IPS-20b (cell line): ENCODE data around the gene ZCWPW1.
"Not testable (repeated sequence)": the region's sequence is repeated elsewhere in the genome, so short reads cannot be mapped to it uniquely, and the experiment has no call there.

Source experiments
- H3K27ac ChIP-seq: one replicate; pipeline ENCODE4 v1.5.1; 2013; ENCODE audit warnings: low read length
- H3K27me3 ChIP-seq: 2 replicates; pipeline ENCODE4 v1.6.1; 2013; ENCODE audit warnings: mild to moderate bottlenecking, low read length, inconsistent platforms; ENCODE audit not compliant: insufficient read depth
- H3K36me3 ChIP-seq: 2 replicates; pipeline ENCODE4 v1.6.1; 2013; ENCODE audit warnings: low read depth, mild to moderate bottlenecking, inconsistent platforms, low read length, moderate library complexity; ENCODE audit not compliant: insufficient read depth
- H3K4me1 ChIP-seq: 2 replicates; pipeline ENCODE4 v1.6.1; 2013; ENCODE audit warnings: mild to moderate bottlenecking, control low read depth, inconsistent platforms, low read length, moderate library complexity; ENCODE audit not compliant: insufficient read depth
- H3K4me3 ChIP-seq: 2 replicates; pipeline ENCODE4 v1.5.1; 2013; ENCODE audit warnings: mild to moderate bottlenecking, low read length, inconsistent platforms
- H3K9ac ChIP-seq: 2 replicates; pipeline ENCODE4 v1.6.1; 2013; ENCODE audit warnings: low read depth, mild to moderate bottlenecking, inconsistent platforms, low read length, moderate library complexity
- H3K9me3 ChIP-seq: 2 replicates; pipeline ENCODE4 v1.6.1; 2013; ENCODE audit warnings: mild to moderate bottlenecking, low read depth, low read length, inconsistent platforms; ENCODE audit not compliant: insufficient read depth

The ZCWPW1 gene

GRCh38 chr7:100449190-100449795 lies 20.8 kb upstream of the ZCWPW1 start:
- Histone ChIP-seq H3K27ac (no peak overlapping the region), H3K9me3 (no peaks in the 10 kb centered on the region), H3K27me3 (no peaks in the 10 kb centered on the region), H3K4me3 (no peak overlapping the region), H3K9ac (no peak overlapping the region), H3K4me1 (no peaks in the 10 kb centered on the region), H3K36me3 (no peaks in the 10 kb centered on the region)

DNA sequence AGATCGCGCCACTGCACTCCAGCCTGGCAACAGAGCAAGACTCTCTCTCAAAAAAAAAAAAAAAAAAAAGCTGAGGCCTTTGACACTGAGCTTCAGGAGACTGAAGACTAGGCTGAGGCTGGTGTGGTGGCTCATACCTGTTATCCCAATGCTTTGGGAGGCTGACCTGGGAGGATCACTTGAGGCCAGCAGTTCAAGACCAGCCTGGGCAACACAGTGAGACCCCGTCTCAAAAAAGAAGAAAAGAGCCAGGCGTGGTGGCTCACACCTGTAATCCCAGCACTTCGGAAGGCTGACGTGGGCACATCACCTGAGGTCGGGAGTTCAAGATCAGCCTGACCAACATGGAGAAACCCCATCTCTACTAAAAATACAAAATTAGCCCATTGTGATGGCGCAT lies 18.9 kb upstream of the ZCWPW1 start:
- H3K9me3 ChIP-seq, H3K27ac ChIP-seq, H3K9ac ChIP-seq, H3K36me3 ChIP-seq, H3K27me3 ChIP-seq, H3K4me1 ChIP-seq, H3K4me3 ChIP-seq: not testable (repeated sequence)

- Histone ChIP-seq H3K9ac (no peak overlapping the region), H3K4me3 (no peak overlapping the region), H3K27ac (no peak overlapping the region), H3K27me3 (no peaks in the 10 kb centered on the region), H3K4me1 (no peaks in the 10 kb centered on the region), H3K36me3 (no peaks in the 10 kb centered on the region), H3K9me3 (no peaks in the 10 kb centered on the region)
Measured at GRCh38 chr7:100446040-100446439, 17.5 kb upstream of the ZCWPW1 start.

GRCh38 chr7:100444311-100445278 lies 16.1 kb upstream of the ZCWPW1 start:
- no peak overlapping the region for H3K27ac ChIP-seq
- no peak overlapping the region; the same call in 1 of the 2 replicates for H3K9ac ChIP-seq
- no peak overlapping the region for H3K4me3 ChIP-seq
- no peaks in the 10 kb centered on the region for H3K27me3 ChIP-seq
- no peaks in the 10 kb centered on the region for H3K9me3 ChIP-seq
- H3K4me1 ChIP-seq, result no peaks in the 10 kb centered on the region
- no peaks in the 10 kb centered on the region for H3K36me3 ChIP-seq

DNA sequence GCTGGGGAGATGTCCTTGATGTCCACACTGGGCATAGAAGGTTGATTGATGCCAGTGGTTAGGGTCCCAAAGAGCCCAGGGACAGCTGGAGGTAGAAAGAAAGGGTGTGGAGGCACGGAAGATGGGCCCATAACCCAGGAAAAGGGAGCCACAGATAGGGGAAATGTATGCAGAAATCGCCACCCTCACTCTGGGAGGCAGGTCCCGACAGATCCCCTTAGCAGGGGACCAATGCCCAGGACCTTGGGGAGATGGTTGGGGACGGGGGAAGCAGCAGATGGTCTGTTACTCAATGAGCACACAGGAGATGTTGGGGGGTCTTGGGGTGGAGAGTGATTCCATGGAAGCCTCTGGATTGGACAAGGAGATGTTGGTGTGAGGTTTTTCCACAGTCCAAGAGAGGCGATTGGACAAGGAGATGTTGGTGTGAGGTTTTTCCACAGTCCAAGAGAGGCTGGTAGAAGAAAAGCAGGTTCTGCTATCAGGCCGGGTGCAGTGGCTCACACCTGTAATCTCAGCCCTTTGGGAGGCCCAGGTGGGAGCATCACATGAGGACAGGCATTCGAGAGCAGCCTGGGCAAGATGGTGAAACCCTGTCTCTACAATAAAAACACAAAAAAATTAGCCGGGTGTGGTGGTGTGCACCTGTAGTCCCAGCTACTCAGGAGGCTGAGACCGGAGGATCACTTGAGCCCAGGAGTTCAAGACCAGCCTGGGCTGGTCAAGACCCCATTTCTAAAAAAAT lies 14.8 kb upstream of the ZCWPW1 start:
- Histone ChIP-seq H3K9me3 (no peaks in the 10 kb centered on the region), H3K27ac (no peak overlapping the region), H3K27me3 (no peaks in the 10 kb centered on the region), H3K4me1 (no peaks in the 10 kb centered on the region), H3K4me3 (no peak overlapping the region), H3K36me3 (no peaks in the 10 kb centered on the region), H3K9ac (no peak overlapping the region)

GRCh38 chr7:100441641-100442535 lies 13.4 kb upstream of the ZCWPW1 start:
- H3K9ac ChIP-seq, result no peak overlapping the region
- H3K4me3 ChIP-seq, result no peak overlapping the region
- H3K27me3 ChIP-seq, result no peaks in the 10 kb centered on the region
- no peaks in the 10 kb centered on the region for H3K9me3 ChIP-seq
- H3K27ac ChIP-seq, result no peak overlapping the region
- no peaks in the 10 kb centered on the region for H3K36me3 ChIP-seq
- no peaks in the 10 kb centered on the region for H3K4me1 ChIP-seq

DNA sequence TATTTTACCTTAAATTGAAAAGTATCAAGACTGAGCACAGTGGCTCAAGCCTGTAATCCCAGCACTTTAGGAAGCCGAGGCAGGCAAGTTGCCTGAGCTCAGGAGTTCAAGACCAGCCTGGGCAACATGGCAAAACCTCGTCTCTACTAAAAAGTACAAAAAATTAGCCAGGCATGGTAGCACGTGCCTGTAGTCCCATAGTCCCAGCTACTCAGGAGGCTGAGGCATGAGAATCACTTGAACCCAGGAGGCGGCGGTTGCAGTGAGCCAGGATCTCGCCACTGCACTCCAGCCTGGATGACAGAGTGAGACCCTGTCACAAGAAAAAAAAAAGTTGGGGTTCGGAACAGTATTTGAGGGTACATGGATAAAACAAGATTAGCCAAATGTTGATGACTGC lies 10.7 kb upstream of the ZCWPW1 start:
- not testable (repeated sequence) for H3K9me3 ChIP-seq, H3K27ac ChIP-seq, H3K4me1 ChIP-seq, H3K4me3 ChIP-seq, H3K27me3 ChIP-seq, H3K9ac ChIP-seq
- H3K36me3 ChIP-seq, result peaks cover 10% of the 10 kb centered on the region

- not testable (repeated sequence) for H3K27me3 ChIP-seq, H3K9me3 ChIP-seq, H3K9ac ChIP-seq, H3K27ac ChIP-seq, H3K4me3 ChIP-seq, H3K4me1 ChIP-seq
- H3K36me3 ChIP-seq, result peaks cover 15% of the 10 kb centered on the region
Measured at GRCh38 chr7:100438731-100439130, 10.2 kb upstream of the ZCWPW1 start.

GRCh38 chr7:100438172-100438571 lies 9.7 kb upstream of the ZCWPW1 start:
- Histone ChIP-seq H3K36me3 (peaks cover 21% of the 10 kb centered on the region), H3K9me3 (no peaks in the 10 kb centered on the region), H3K27me3 (no peaks in the 10 kb centered on the region), H3K4me1 (peaks cover 3% of the 10 kb centered on the region; the same call in 1 of the 2 replicates), H3K27ac (no peak overlapping the region), H3K9ac (no peak overlapping the region), H3K4me3 (no peak overlapping the region)

DNA sequence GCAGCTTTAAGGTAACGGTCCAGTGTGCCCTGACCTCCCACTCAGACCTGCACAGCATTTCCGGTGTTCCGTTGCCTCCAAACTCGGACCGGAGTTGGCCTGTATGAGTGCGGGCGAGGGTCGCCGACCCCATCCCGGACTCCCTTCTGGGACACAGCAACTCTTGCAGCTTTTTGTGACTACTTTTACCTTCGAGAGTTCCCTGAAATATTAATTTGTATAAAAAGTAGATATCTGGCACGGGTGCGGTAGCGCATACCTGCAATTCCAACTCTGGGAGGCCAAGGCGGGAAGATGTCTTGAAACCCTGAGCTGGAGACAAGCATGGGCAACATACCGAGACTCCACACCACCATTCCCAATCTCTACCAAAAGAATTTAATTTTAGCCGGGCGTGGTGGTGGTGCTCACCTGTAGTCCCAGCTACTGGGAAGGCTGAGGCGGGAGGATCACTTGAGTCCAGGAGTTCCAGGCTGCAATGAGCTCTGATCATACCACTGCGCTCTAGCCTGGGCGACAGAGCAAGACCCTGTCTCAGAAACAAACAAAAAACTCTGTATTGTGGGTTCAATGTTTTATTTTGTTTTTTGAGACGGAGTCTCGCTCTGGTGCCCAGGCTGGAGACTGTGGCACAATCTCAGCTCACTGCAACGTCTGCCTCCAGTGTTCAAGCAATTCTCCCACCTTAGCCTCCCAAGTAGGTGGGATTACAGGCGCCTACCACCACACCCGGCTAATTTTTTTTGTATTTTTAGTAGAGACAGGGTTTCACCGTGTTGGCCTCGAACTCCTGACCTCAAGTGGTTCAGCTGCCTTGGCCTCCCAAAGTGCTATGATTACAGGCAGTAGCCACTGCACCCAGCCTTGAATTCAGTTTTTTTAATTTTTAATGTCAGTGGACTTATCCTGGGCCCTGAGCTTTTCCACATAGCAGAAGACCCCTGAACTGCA lies 8.9 kb upstream of the ZCWPW1 start:
- H3K4me1 ChIP-seq, result peaks cover 4% of the 10 kb centered on the region; the same call in 1 of the 2 replicates
- no peaks in the 10 kb centered on the region for H3K27me3 ChIP-seq
- H3K27ac ChIP-seq, result no peak overlapping the region
- H3K9me3 ChIP-seq, result no peaks in the 10 kb centered on the region
- peaks cover 28% of the 10 kb centered on the region for H3K36me3 ChIP-seq
- H3K4me3 ChIP-seq, result no peak overlapping the region
- peak overlapping the region; percentile 8; the same call in 1 of the 2 replicates for H3K9ac ChIP-seq
